SU-DHL-6 (cell line): ENCODE results near the gene ERH.

ENCODE experiments used
- EZH2phosphoT487 ChIP-seq: fragments of 200-600 bp; sonication (generic), shearing (Covaris generic); conservative IDR thresholded peaks from 2 replicates; pipeline ENCODE4 v1.6.1; 2018; ENCODE audit warnings: mild to moderate bottlenecking, antibody characterized with exemption, low read length, moderate library complexity, mixed read lengths
- TF ChIP-seq, protein P1 (sequence below): fragments of 200-600 bp; sonication (generic); IDR thresholded peaks from one replicate; pipeline ENCODE4 v1.5.1; 2017; ENCODE audit warnings: antibody characterized with exemption, mild to moderate bottlenecking, low read length, moderate library complexity; ENCODE audit not compliant: insufficient read depth, poor library complexity, severe bottlenecking

DNA sequence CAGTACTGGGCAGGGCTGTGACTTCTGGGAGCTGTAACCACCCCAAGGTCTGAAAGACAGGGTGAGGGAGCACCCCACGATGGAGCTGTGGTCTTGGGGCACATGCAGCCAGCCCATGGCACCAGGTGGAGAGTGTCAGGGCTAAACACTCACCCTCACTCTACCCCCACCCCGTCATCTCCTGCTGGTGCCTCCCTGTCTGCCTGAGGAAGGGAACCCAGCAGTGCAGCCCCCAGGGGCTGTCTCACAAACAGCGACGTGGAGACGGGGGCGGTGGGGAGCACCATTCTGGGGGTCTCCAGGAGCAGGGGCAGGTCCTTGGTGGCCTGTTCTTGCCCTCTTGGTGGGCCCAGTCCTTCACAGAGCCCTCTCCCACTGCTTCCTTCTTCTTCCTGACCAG lies 63.5 kb downstream of the ERH start:
- TF ChIP-seq, protein P1, sequence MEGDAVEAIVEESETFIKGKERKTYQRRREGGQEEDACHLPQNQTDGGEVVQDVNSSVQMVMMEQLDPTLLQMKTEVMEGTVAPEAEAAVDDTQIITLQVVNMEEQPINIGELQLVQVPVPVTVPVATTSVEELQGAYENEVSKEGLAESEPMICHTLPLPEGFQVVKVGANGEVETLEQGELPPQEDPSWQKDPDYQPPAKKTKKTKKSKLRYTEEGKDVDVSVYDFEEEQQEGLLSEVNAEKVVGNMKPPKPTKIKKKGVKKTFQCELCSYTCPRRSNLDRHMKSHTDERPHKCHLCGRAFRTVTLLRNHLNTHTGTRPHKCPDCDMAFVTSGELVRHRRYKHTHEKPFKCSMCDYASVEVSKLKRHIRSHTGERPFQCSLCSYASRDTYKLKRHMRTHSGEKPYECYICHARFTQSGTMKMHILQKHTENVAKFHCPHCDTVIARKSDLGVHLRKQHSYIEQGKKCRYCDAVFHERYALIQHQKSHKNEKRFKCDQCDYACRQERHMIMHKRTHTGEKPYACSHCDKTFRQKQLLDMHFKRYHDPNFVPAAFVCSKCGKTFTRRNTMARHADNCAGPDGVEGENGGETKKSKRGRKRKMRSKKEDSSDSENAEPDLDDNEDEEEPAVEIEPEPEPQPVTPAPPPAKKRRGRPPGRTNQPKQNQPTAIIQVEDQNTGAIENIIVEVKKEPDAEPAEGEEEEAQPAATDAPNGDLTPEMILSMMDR = no peak
- no peak for TF ChIP-seq EZH2phosphoT487
